Esophagus muscularis mucosa (tissue), 4 donors: ENCODE results near the gene ARL6IP4.

Experiments used
- EP300 ChIP-seq: sonication (generic); formaldehyde crosslinking; IDR thresholded peaks from one replicate; pipeline ENCODE4 v1.6.1; 2017; ENCODE audit warnings: antibody characterized with exemption
- POLR2A ChIP-seq: fragments of 450-650 bp; IDR thresholded peaks from one replicate; pipeline ENCODE4 v1.6.1; 2017; ENCODE audit warnings: antibody characterized with exemption, moderate library complexity, mild to moderate bottlenecking, low read depth
- POLR2AphosphoS5 ChIP-seq, 2 donors: sonication (generic); formaldehyde crosslinking; IDR thresholded peaks; one replicate each; pipeline ENCODE4 v1.6.1; 2017; ENCODE audit warnings: antibody characterized with exemption in 2 of 2
- TF ChIP-seq, protein P1 (sequence below), 3 experiments: fragments of 200-600 bp in 2 of 3; fragments of 450-650 bp in 1 of 3; sonication (generic) in 2 of 3; IDR thresholded peaks; one replicate each; pipeline ENCODE4 v1.5.1; 2017 to 2019; ENCODE audit warnings: antibody characterized with exemption in 3 of 3, mild to moderate bottlenecking in 2 of 3, moderate library complexity in 1 of 3

DNA sequence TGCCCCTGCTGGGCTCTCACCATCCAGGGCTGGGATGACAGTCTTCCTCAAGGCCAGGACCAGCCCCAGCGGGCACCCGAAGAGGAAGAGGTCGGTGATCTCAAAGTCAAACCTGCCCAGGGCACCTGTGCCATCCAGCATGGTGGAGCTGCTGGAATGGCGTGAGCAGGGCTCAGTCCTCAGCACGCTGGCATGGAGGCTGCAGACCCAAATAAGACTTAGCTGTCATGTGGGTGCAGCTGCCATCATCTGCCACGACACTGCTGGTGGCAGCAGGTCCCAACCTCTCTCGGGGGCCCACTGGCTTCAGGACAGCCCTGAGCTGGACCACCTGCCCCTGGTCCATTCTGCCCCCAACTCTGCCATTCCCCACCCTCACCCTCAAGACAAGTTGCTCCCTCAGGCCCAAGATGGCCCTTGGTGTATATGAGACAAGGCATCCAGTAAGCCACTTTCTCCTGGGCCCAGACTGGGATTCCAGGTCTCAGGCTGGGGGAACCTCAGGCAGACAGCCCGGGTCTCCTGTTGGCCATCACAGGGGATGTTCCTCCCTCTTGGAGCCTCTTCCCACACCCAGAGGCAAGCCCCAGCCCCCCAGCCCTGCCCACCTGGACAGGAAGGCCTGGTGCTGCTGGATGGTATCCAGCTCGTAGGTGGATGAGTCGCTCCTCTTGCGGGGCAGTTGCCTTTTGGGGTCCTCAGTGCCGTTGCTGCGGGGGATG lies 14.5 kb downstream of the ARL6IP4 start:
- TF ChIP-seq POLR2A = no peak
- TF ChIP-seq, protein P1, sequence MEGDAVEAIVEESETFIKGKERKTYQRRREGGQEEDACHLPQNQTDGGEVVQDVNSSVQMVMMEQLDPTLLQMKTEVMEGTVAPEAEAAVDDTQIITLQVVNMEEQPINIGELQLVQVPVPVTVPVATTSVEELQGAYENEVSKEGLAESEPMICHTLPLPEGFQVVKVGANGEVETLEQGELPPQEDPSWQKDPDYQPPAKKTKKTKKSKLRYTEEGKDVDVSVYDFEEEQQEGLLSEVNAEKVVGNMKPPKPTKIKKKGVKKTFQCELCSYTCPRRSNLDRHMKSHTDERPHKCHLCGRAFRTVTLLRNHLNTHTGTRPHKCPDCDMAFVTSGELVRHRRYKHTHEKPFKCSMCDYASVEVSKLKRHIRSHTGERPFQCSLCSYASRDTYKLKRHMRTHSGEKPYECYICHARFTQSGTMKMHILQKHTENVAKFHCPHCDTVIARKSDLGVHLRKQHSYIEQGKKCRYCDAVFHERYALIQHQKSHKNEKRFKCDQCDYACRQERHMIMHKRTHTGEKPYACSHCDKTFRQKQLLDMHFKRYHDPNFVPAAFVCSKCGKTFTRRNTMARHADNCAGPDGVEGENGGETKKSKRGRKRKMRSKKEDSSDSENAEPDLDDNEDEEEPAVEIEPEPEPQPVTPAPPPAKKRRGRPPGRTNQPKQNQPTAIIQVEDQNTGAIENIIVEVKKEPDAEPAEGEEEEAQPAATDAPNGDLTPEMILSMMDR (IDR thresholded peaks at IDR 0.05) = no peak
- no peak for TF ChIP-seq POLR2AphosphoS5 (IDR thresholded peaks at IDR 0.05)
- no peak for TF ChIP-seq EP300
